KMS-11 (cell line): ENCODE measurements around the gene PKP3.

ENCODE experiments used
- H2AFZ ChIP-seq: fragments of 200-600 bp; sonication (generic); 2 replicates; pipeline ENCODE4 v1.6.1; 2016; ENCODE audit warnings: antibody characterized with exemption, mixed run types, low read depth
- H3K27ac ChIP-seq: fragments of 200-600 bp; sonication (generic); 2 replicates; pipeline ENCODE4 v1.6.1; 2016; ENCODE audit warnings: mild to moderate bottlenecking, mixed run types
- H3K27me3 ChIP-seq: fragments of 200-600 bp; sonication (generic); 2 replicates; pipeline ENCODE4 v1.6.1; 2017; ENCODE audit warnings: mild to moderate bottlenecking, low read depth, mixed run types, moderate library complexity; ENCODE audit not compliant: insufficient read depth
- H3K36me3 ChIP-seq: fragments of 200-600 bp; sonication (generic); 2 replicates; pipeline ENCODE4 v1.6.1; 2017; ENCODE audit warnings: mild to moderate bottlenecking, mixed run types; ENCODE audit not compliant: insufficient read depth
- H3K4me1 ChIP-seq: fragments of 200-600 bp; sonication (generic); 2 replicates; pipeline ENCODE4 v1.6.1; 2016; ENCODE audit warnings: mild to moderate bottlenecking, low read depth, mixed run types; ENCODE audit not compliant: poor library complexity, severe bottlenecking
- H3K4me2 ChIP-seq: fragments of 200-600 bp; sonication (generic); 2 replicates; pipeline ENCODE4 v1.7.0; 2016; ENCODE audit warnings: mild to moderate bottlenecking, mixed run types
- H3K4me3 ChIP-seq: fragments of 200-600 bp; sonication (generic); IDR thresholded peaks from 2 replicates; pipeline ENCODE4 v1.6.1; 2017; ENCODE audit warnings: low read depth, low read length, mixed read lengths; ENCODE audit not compliant: insufficient read depth
- H3K79me2 ChIP-seq: fragments of 200-600 bp; sonication (generic); 2 replicates; pipeline ENCODE4 v1.6.1; 2016; ENCODE audit warnings: low read depth, mixed run types; ENCODE audit not compliant: insufficient read depth
- H3K9ac ChIP-seq: fragments of 200-600 bp; sonication (generic); 2 replicates; pipeline ENCODE4 v1.6.1; 2016; ENCODE audit warnings: mild to moderate bottlenecking, mixed run types
- H4K20me1 ChIP-seq: fragments of 200-600 bp; sonication (generic); 2 replicates; pipeline ENCODE4 v1.6.1; 2016; ENCODE audit warnings: mild to moderate bottlenecking, mixed run types; ENCODE audit not compliant: insufficient read depth
- TF ChIP-seq, protein P1 (sequence below): fragments of 200-600 bp; sonication (generic); conservative IDR thresholded peaks from 2 replicates; pipeline ENCODE4 v1.6.1; 2017; ENCODE audit warnings: low read depth, mild to moderate bottlenecking, antibody characterized with exemption, low read length, moderate library complexity, mixed read lengths

The PKP3 gene

DNA sequence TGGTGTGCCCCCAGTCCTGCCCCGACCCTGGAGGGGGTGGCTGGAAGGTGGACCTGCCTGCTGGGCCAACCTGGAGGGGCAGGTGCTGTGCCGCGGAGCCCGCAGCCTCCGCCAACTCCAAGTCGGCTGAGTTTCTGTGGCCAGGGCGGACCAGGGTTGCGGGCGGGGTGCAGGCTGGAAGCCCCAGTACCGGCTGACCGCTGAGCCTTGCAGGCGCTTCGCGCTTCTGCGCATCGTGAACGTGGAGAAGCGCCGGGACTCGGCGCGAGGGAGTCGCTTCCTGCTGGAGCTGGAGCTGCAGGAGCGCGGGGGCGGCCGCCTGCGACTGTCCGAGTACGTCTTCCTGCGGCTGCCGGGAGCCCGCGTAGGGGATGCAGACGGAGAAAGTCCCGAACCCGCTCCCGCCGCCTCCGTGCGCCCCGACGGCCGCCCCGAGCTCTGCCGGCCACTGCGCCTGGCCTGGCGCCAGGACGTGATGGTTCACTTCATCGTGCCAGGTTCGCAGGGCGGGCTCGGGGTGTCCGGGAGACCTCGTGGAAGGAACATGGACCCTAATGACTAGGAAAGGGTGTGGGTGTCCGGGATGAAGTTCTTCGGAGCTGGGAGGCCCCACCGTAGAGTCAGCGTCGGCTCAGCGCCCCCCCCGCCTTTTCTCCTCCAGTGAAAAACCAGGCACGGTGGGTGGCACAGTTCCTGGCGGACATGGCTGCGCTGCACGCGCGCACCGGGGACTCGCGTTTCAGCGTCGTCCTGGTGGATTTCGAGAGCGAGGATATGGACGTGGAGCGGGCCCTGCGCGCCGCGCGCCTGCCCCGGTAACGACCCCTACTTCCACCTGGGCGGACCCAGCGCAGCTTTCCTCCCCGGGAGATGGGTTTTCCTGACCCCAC, 14.6 kb upstream of the PKP3 start:
- no peaks in the 10 kb centered on the region for H3K4me1 ChIP-seq
- peaks cover 32% of the 10 kb centered on the region for H3K27me3 ChIP-seq
- no peaks in the 10 kb centered on the region for H3K36me3 ChIP-seq
- no peaks in the 10 kb centered on the region for H4K20me1 ChIP-seq
- no peak overlapping the region for H3K4me3 ChIP-seq
- H3K9ac ChIP-seq: no peak overlapping the region
- no peak overlapping the region for H2AFZ ChIP-seq
- no peak overlapping the region for H3K4me2 ChIP-seq
- no peak overlapping the region for H3K27ac ChIP-seq
- TF ChIP-seq, protein P1, sequence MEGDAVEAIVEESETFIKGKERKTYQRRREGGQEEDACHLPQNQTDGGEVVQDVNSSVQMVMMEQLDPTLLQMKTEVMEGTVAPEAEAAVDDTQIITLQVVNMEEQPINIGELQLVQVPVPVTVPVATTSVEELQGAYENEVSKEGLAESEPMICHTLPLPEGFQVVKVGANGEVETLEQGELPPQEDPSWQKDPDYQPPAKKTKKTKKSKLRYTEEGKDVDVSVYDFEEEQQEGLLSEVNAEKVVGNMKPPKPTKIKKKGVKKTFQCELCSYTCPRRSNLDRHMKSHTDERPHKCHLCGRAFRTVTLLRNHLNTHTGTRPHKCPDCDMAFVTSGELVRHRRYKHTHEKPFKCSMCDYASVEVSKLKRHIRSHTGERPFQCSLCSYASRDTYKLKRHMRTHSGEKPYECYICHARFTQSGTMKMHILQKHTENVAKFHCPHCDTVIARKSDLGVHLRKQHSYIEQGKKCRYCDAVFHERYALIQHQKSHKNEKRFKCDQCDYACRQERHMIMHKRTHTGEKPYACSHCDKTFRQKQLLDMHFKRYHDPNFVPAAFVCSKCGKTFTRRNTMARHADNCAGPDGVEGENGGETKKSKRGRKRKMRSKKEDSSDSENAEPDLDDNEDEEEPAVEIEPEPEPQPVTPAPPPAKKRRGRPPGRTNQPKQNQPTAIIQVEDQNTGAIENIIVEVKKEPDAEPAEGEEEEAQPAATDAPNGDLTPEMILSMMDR: no peak
- H3K79me2 ChIP-seq: no peaks in the 10 kb centered on the region

DNA sequence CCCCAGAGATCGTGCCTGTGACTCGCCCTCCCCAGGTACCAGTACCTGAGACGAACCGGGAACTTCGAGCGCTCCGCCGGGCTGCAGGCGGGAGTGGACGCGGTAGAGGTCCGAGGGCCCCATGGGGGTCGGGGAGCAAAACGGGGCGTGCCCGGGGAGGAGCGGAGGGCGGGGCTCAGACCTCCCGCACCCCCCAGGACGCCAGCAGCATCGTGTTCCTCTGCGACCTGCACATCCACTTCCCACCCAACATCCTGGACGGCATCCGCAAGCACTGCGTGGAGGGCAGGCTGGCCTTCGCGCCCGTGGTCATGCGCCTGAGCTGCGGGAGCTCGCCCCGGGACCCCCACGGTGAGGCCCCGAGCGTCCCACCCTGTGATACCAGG, 13.9 kb upstream of the PKP3 start:
- TF ChIP-seq, protein P1: no peak
- Histone ChIP-seq H3K9ac (no peak overlapping the region), H2AFZ (no peak overlapping the region), H4K20me1 (no peaks in the 10 kb centered on the region), H3K79me2 (no peaks in the 10 kb centered on the region), H3K27ac (no peak overlapping the region), H3K36me3 (no peaks in the 10 kb centered on the region), H3K27me3 (peaks cover 34% of the 10 kb centered on the region), H3K4me1 (no peaks in the 10 kb centered on the region), H3K4me2 (no peak overlapping the region), H3K4me3 (no peak overlapping the region)

DNA sequence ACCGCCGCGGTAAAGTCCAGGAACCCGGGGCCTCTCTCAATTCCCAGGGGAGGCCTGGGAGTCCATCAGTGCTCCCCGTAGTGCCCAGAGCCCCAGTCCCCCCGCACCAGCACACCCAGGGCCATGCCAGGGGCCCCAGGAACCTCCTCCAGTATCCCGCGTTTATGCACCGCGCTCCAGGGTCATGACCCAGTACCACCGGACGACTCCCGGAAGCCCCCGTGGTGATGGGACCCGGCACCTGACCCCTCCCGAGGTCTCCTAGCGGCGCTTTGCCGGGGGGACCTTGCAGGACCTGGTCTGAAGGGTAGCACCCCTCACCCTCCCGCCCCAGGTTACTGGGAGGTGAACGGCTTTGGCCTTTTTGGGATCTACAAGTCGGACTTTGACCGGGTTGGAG, 13.5 kb upstream of the PKP3 start:
- no peaks in the 10 kb centered on the region for H3K79me2 ChIP-seq
- H3K4me2 ChIP-seq: no peak overlapping the region
- no peak overlapping the region for H3K27ac ChIP-seq
- TF ChIP-seq, protein P1: no peak
- no peaks in the 10 kb centered on the region for H4K20me1 ChIP-seq
- H3K27me3 ChIP-seq: peaks cover 34% of the 10 kb centered on the region
- no peak overlapping the region for H3K9ac ChIP-seq
- no peaks in the 10 kb centered on the region for H3K4me1 ChIP-seq
- no peaks in the 10 kb centered on the region for H3K36me3 ChIP-seq
- no peak overlapping the region for H2AFZ ChIP-seq
- H3K4me3 ChIP-seq: no peak overlapping the region

DNA sequence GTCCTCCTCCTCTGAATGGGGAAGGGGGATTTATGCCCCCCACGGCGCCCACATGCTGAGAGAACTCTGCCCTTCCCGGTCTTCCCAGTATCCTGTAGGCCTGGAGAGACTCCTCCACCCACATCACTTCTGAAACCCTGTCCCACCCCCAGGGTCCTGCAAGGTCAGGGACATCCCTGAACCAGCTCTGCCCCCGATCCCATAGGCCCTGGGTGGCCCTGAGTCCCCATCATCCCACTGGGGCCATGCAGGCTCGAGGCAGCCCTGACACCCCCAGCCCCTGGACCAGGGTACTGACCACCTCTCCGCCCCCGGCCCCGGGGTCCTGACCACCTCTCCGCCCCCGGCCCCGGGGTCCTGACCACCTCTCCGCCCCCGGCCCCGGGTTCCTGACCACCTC, 13.0 kb upstream of the PKP3 start:
- no peaks in the 10 kb centered on the region for H3K4me1 ChIP-seq
- no peaks in the 10 kb centered on the region for H3K79me2 ChIP-seq
- no peaks in the 10 kb centered on the region for H4K20me1 ChIP-seq
- no peaks in the 10 kb centered on the region for H3K36me3 ChIP-seq
- H2AFZ ChIP-seq: no peak overlapping the region
- no peak overlapping the region for H3K4me2 ChIP-seq
- TF ChIP-seq, protein P1: no peak
- H3K27me3 ChIP-seq: peaks cover 39% of the 10 kb centered on the region
- H3K4me3 ChIP-seq: no peak overlapping the region
- no peak overlapping the region for H3K27ac ChIP-seq
- H3K9ac ChIP-seq: no peak overlapping the region
